Mammary epithelial cell (primary cell): ENCODE data around the gene LRCOL1.

ENCODE experiments used
- CTCF ChIP-seq, 2 donors: IDR thresholded peaks in 1 of 2; conservative IDR thresholded peaks in 1 of 2; 2 replicates each; pipeline ENCODE4 v1.5.1; 2011 to 2012; ENCODE audit warnings: inconsistent platforms in 2 of 2, low read length in 2 of 2, mild to moderate bottlenecking in 2 of 2, control low read depth in 1 of 2, low read depth in 1 of 2; ENCODE audit not compliant: insufficient read depth in 1 of 2; ENCODE audit errors: extremely low read depth in 1 of 2
- EZH2 ChIP-seq: IDR thresholded peaks from 2 replicates; pipeline ENCODE4 v1.6.1; 2012; ENCODE audit warnings: low read length, inconsistent platforms, borderline replicate concordance

- no peak for TF ChIP-seq CTCF (conservative IDR thresholded peaks at IDR 0.05 in 1 of 2, IDR thresholded peaks at IDR 0.05 in 1 of 2; ENCODE audit: extremely low read depth in 1 of 2, insufficient read depth in 1 of 2, low read depth in 1 of 2, low read length in 2 of 2)
- no peak for TF ChIP-seq EZH2
Observed at GRCh38 chr12:132563911-132564310, 46.5 kb downstream of the LRCOL1 start.
